GM18861 (cell line): ENCODE results near the gene NR1H2.
"Not testable (repeated sequence)": the region's sequence is repeated elsewhere in the genome, so short reads cannot be mapped to it uniquely, and the experiment has no call there.

Source experiments
- ATAC-seq: cut with Tn5 transposase; IDR thresholded peaks from one replicate; pipeline ENCODE4 v1.9.1; 2021; ENCODE audit not compliant: unreplicated experiment

NR1H2 gene

DNA sequence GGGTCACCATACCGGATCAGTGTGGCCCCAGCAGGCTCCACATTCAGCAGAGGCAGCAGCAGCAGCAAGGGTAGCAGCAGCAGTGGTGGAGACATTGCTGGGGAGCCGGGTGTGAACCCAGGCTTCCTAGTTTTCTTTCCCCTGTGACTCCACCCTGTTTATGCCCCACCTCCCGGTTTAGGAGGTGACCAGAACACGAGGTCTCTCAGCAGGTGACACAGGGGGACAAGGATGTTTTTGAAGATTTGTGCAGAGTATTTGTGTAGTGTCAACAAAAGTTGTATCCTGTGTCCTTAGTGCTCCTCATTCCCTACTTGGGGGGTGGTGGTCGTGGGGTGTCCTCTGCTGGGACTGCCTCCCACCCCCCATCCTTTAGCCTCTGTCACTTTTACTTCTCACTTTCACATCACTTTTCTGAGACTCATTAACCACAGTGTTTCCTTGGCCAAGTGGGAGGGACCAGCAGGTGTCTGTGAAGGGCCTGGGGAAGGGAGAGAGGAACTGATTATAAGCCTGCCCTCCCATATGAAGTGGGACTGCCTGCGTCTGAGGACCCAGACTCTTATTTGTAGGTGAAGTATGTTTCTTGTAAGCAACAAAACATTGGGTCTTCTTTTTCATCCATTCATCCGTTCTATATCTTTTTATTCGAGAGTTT lies 31.5 kb upstream of the NR1H2 start:
- ATAC-seq: peak; percentile 40

- ATAC-seq: not testable (repeated sequence)
Measured at GRCh38 chr19:50347089-50347581, 29.1 kb upstream of the NR1H2 start.

- ATAC-seq: no peak
Measured at GRCh38 chr19:50349277-50350057, 26.8 kb upstream of the NR1H2 start.

DNA sequence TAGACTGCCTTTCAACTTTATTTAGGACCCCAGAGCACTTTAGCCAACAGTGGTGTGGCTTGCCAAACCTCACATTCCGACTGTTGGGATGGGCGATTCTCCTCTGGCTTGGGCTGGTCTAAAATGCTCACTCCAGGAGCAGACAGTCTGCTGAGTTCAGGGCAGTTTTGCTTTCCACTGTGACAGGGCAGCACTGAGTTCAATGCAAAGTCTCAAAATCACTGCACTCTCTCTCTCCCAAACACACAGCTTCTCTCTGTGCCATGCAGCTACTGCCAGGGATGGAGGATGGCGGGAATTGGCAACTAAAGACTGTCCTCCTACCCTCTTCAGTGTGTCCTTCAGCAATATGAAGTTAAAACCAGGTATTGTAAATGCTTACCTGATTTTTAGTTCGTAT lies 24.0 kb upstream of the NR1H2 start:
- no peak for ATAC-seq

DNA sequence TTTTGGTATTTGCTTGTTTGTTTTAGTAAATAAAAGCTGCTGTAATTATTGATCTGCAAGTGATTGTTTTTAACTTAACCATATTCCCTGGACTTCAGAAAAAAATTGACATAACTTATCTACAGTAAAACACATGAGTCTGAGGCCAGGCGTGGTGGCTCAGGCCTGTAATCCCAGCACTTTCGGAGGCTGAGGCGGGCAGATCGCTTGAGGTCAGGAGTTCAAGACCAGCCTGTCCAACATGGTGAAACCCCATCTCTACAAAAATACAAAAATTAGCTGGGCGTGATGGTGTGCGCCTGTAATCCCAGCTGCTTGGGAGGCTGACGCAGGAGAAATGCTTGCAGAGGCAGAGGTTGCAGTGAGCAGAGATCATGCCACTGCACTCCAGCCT lies 22.8 kb upstream of the NR1H2 start:
- ATAC-seq: not testable (repeated sequence)

GRCh38 chr19:50356691-50357177 lies 19.5 kb upstream of the NR1H2 start:
- no peak for ATAC-seq

DNA sequence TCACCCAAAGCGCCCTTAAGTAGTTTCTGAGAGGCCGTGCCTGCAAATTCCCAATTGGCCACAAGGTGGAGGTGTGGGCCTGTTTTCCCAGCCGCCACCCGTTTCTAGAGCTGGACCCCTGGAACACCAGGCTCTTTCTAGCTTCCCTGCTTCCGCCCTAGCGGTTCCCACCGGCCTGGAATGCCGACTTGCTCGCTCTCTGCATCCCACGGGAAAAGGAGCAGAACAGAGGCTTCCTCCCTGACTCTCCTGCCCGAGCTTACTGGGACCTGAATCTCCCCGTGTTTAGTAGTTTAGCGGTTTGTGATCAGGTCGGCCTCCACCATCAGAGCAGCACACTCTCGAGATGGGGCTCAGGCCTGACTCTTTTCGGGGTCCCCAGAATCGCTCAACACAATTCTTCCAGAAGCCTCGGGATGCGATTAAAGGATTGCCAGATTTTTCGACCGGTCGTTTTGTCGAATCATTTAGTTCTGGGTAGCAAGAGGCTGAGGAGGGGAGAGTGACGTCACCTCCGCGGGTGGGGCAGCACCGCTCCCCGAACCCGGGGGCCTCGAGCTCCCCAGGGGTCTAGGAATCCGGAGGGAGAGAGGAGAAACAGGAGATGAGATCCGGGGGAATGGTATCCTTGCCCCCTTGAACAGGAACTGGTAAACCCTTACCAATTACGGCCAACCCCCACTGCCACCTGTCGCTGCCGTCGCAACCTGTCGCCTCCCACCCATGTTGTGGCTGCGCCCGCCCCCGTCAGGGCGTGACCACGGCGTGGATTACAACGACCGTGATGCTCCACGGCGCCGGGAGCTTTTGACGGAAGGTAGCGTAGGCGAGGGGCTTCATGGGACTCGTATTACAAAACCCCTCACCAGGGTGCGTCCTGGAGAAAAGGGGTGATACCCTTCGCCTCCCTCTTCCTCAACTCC lies 18.8 kb upstream of the NR1H2 start:
- ATAC-seq: peak; percentile 33

- no peak for ATAC-seq
Measured at GRCh38 chr19:50358483-50359327, 17.6 kb upstream of the NR1H2 start.

DNA sequence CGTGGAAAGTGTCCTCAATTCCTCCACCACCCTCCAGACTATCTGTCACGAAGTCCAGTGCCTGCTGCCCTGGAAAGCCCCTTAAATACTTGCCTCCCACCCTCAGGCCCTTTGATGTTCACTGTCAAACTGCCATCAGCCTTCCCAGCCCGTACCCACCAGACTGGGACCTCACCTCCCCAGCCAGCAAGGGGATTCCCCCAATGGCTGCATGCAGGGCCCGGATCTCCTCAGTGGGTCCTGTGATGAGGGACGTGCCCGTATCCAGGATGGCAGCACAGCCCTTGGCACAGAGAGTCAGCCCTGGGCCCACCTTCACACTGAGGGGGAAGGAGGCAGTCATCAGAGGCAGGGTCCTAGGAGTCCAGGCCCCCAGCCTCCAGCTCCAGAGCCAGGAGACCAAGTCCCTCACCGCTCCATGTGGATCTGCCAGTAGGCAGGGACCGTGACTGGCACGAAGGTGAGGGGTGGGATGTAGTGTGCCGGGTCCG lies 16.9 kb upstream of the NR1H2 start:
- no peak for ATAC-seq

DNA sequence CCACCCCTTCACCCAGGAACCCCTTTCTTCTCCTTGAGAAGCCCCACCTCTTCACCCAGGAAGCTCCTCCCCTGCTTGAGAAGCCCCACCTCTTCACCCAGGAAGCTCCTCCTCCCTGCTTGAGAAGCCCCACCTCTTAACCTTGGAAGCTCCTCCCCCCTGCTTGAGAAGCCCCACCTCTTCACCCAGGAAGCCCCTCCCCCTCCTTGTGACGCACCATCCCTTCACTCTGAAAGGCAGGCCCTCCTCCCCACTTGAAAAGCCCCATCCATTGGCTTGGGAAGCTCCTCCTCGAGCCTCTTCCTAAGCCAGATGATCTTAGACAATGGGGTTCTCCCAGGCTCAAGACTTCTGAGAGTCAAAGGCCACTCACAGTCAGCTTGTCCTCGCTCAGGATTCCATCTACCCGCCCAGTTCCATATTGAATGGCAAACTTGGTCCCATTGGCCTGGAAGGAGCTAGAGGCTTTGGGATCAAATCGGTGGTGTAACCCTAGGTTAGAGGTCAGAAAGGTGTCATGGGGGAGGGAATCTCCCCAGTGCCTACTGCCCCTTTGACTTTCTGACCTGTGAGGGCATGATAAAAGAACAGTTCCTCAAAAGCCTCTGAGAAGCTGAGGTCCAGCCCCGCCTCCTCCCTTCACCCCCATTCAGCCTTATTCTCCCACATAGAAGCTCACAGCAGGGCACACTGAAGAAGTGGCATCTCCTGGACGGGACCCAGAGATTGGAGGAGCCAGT lies 14.8 kb upstream of the NR1H2 start:
- ATAC-seq: no peak

- no peak for ATAC-seq
Measured at GRCh38 chr19:50362030-50362412, 14.2 kb upstream of the NR1H2 start.

GRCh38 chr19:50362656-50363424 lies 13.4 kb upstream of the NR1H2 start:
- no peak for ATAC-seq

DNA sequence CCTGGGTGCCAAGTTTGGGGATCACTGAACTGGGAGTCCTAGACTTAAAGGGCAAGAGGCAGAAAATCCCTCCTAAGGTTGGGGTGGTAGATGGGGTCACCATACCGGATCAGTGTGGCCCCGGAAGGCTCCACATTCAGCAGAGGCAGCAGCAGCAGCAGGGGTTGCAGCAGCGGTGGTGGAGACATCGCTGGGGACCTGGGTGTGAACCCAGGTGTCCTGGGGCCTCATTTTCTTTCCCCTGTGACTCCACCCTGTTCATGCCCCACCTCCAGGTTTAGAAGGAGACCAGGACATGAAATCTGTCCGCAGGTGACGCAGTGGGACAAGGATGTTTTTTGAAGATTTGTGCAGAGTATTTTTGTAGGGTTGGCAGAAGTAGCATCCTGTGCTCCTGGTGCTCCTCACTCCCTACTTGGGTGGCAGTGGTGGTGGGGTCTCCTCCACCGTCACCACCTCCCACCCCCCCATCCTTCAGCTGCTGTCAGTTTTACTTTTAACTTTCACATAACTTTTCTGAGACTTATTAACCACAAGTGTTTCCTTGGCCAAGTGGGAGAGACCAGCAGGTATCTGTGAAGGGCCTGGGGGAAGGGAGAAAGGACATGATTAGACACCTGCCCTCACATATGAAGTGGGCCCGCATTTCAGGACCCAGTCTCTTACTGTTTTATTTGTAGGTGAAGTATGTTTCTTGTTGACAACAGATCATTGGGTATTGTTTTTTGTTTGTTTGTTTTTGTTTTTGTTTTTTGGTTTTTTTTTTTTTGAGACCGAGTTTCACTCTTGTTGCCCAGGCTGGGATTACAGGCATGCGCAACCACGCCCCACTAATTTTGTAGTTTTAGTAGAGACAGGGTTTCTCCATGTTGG lies 10.6 kb upstream of the NR1H2 start, which contains the start of gene NAPSA:
TSS of gene NAPSA (minus strand) at position 206 of the 873 bp plus-strand sequence. CDS start at position 188, 18 bp downstream.
- ATAC-seq: no peak

DNA sequence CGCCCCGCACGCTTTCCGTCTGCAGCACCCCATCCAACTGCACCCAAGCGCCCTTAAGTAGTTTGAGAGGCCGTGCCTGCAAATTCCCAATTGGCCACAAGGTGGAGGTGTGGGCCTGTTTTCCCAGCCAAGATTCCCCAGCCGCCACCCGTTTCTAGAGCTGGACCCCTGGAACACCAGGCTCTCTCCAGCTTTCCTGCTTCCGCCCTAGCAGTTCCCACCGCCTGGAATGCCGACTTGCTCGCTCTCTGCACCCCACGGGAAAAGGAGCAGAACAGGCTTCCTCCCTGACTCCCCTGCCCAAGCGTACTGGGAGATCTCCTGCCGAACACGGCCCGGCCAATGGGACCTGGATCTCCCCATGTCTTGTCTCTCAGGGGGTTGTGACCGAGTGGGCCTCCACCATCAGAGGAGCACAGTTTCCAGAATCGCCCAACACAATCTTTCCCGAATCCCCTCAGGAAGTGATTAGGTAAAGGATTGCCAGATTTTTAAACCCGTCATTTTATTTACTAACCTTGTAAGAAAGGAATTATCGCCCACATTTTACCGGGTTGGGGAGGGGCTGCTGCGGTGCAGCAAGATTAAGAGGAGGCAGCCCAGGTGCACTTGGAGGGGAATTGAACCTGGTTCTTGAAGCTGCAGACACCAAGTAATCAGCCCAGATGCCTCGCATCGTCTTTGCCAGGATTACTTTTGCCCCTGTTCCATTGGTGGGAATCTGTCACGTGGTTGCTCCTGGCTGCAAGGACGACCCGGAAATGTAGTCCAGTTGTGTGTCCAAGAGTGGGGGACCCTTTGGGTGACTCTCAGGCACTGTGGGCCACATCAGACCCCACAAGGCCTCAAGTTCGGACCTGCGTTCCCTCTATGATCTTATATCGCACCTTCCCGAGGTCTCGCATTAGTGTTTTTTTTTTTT lies 7.3 kb upstream of the NR1H2 start:
- no peak for ATAC-seq

- ATAC-seq: no peak
Measured at GRCh38 chr19:50371914-50372475, 4.3 kb upstream of the NR1H2 start.

DNA sequence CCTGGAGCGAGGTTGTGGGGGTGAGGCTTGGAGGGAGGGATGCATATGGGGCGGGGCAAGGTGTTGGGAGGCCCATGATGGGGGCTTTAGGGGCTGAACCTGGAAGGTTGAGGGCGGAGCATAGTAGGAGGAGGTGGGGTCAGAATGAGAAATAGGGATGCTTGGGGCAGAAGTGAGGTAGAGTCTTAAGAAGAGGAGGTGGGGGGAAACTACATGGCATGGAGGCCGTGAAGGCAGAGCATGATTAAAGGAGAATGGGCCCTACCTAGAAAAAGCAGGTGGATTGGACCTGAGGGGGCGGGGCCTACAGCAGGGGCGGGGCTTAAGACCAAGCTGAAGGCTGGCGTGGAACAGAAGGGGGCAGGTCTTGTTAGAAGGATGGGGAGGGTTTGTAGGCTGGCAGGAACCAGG lies 799 bp downstream of the NR1H2 start:
- no peak for ATAC-seq
